NK-92 (cell line): ENCODE measurements around the gene SIGLEC15.
"Not testable (repeated sequence)": the region's sequence is repeated elsewhere in the genome, so short reads cannot be mapped to it uniquely, and the experiment has no call there.

Experiments used
- DNase-seq: peaks from one replicate; lab custom pipeline; 2025; ENCODE audit not compliant: unreplicated experiment; lab: John Stamatoyannopoulos, UW

SIGLEC15 gene

DNA sequence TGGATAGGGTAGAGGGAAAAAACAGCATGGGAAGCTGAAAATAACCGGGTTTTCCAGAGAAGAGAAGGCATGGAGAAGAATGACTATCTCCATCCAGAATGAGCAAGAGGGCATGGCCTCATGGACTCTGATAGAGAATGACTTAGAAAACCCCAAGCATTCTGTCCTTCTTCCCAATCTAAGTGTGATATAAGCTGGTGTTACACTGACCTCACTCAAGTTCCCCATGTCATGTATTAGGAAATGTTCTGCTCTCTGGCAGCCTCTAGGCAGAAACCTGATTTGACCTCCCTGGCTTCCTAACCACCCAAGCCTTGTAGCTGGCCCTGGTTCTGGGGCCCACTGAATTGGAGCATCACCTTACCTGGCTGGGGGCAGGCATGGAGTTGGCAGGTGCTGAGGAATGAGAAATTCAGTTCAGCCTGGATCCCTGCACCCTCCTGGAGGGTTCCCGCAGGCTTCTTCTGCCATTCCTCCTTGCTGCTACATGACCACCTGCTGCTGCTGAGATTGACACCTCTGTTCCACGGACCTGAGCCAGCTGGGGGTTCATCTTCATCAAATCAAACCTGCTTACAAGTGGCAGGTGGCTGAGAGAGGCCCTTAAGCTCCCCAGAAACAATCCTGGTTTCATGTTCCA, 5.2 kb upstream of the SIGLEC15 start:
- DNase-seq, result no peak

DNA sequence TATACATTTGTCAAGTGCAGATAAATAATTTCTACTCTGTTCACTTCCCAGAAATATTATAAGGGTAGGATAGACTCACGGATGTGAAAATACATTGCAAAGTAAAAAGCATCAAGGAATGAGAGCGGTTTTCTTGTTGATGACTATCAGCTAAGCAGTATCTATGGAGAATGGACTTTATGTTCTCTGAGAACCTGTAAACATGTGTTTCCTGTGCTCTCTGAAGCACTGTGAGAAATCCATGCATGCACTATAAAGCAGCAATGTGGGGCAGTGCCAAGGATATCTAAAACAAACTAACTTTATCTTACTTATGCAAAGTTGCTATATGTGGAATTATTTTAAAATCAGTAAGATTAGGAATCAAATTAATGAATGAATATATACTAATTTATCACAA, 4.4 kb upstream of the SIGLEC15 start:
- DNase-seq, result no peak

DNA sequence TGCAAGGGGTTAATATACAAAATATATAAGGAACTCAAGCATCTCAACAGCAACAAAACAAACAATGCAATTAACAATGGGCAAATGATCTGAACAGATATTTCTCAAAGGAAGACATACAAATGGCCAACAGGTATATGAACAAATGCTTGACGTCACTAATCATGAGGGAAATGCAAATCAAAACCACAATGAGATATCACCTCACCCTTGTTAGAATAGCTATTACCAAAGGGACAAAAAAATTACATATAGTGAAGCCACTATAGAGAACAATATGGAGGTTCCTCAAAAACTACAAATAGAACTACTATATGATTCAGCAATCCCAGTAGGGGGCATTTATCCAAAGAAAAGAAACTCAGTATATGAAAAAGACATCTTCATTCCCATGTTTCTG, 3.8 kb upstream of the SIGLEC15 start:
- DNase-seq, result no peak

DNA sequence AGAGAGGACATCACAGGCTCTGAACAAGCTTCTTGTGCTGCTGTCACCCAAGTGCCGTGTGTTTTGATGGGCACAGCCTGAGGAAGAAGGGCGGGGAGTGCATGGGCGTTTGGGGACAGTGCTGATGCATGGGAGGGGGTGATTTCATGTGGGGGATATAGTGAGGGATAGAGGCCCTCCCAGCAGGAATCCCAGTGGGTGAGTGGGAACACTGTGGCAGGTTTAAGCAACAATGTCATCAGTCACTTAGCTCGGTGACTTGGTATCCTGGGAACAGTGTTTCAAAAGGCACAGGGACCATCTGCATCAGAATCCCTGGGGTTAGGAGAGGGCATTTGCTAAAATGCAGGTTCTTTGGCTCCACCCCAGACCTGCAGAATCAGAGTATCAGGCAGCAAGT, 609 bp downstream of the SIGLEC15 start:
- DNase-seq, result no peak

DNA sequence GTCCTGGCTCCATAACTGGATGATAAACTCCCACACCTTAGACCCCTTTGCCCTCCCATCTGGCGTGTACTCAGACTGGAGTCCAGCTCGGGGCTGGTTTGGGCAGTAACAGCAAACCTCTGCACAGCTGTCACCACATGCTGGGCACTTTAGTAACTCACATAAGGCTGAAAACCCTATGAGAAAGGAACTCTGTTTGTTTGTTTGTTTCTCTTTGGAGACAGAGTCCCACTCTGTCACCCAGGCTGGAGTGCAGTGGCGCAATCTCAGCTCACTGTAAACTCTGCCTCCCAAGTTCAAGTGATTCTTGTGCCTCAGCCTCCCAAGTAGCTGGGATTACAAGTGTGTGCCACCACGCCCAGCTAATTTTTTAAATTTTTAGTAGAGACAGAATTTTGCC, 1.2 kb downstream of the SIGLEC15 start:
- not testable (repeated sequence) for DNase-seq

DNA sequence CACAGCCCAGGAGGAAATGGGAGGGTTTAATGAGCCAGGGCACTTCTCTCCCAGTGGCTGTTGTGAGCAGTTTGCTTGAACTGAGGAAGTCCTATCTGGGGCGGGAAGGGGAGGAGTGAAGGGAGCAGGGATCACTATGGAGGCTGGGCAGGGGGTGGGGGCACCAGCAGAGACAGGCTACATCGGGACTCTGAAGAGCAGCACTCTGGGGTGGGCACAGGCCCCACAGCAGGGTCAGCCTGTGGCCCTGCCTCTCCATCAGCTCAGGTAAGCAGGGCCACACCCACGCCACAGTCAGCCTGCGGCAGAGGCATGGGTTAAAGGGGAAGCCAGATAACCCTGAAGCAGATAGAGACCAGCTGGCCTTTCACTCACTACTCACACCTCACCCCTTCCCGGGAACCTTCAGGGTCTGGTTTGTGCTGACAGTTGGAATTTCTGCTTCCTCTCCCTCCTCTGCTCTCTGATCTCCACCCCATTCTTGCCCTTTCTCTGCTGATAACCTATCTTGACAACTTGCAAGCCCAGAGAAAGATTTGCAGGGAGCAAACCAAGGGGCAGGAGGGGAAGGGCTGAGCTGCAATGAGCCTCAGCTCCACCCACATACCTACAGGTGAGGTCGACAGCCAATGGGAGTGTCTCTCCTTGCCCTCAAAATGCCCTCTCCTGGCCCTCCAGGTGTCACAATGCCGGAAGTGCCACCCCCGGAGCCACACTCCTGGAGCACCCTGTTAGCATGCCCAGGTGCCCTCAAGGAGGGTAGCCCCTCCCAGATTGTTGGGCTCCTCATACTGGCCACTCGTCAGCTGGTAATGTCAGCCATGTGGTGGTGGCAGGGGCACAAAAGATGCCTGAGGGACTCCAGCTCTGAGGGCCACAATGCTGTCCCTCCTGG, 3.7 kb downstream of the SIGLEC15 start:
- no peak for DNase-seq

DNA sequence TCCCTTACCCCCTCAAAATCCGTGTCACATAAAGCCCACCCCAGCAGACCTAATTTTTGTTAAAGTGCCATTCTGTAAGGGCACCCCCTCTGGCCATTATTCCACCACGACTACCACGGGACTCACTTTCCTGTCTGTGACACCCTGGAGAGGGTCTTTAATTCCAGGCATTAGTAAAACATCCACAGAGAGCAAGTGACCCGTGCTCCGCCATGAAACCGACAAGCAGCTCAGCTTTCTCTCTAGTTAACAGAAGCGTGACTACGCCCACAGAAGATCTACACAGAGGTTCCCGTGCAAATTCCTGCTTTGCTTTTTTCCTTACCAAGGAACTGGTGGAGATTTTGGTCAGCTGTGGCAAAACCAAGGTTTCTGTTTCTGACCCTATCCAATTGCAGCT, 4.4 kb downstream of the SIGLEC15 start:
- DNase-seq, result no peak

DNA sequence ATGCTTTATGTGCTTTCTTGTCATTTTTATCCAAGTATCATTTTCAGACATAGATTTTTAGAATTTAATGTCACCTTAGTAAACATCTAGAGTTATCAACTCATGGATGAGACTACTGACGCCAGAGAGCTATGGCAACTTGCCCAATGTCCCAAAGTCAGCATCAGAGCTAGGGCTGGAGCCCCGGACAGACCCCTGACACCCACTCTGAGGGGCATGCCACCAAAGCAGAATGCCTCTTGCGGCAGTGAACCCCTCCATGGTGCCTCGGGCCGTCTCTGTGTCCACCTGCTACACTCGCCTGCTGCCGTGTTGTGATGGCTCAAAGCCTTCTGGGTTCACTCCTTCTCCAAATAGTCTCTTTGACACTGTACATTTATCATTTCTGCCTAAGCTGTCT, 5.4 kb downstream of the SIGLEC15 start:
- DNase-seq, result no peak

DNA sequence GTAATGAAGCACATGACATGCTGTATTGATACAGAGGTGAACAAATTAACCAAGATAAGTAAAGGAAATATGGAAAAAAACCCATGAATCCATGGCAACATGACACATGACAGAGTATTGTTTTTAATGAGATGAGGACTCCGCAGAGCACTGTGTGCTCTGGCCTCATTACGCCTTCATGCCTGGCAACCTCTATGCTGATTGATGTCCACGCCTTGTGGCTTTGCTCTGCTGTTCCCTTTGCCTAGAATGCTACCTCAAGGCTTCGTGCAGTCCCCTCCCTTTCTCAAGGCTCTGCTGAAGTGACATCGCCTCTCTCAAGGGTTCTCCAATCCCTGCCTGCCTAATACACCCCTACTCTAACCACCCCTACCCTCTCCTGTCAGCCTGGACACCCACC, 8.4 kb downstream of the SIGLEC15 start:
- no peak for DNase-seq

DNA sequence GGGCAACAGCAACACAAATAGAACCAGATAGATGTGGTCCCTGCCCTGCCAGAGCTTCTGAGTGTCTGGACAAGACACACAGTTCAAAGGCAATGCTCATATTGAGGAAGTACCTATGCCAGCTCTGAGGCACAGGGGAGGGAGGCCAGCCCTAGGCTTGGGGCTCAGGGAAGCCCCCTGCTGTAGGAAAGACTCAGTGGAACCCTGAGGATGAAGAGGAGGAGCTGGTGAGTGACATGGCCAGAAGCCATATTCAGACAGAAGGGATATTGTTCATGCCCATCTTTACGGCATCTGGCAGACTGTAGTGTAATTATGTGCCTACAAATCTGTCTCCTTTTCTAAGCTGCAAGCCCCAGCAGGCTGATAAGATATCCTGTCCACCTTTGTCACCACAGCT, 8.8 kb downstream of the SIGLEC15 start:
- no peak for DNase-seq

DNA sequence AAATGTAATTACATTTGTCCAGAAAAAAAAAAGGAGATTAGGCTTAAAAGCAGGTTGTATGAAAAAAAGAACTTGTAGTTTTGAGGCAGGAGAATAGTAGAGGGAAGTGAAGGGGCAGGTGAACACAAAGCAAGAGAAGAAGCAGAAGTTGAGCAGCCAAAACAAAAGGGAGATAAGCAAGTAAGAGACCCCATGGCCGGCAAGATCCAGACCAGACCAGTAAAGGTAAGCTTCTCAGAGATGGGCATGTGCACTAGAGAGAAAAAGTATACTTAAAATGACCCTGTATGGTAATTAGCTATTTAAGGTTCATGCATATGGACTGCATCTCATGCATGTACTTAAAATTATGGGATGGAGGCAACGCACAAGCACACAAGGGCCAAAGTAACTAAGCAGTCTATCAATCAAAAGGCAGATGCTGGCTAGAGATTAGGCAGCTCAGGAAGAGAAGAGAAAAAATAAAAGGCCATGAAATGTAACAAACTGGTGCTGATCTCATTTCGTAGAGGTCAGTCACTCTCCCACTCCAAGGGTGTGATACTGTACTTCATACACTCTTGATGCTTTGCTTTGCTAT, 9.7 kb downstream of the SIGLEC15 start:
- no peak for DNase-seq

DNA sequence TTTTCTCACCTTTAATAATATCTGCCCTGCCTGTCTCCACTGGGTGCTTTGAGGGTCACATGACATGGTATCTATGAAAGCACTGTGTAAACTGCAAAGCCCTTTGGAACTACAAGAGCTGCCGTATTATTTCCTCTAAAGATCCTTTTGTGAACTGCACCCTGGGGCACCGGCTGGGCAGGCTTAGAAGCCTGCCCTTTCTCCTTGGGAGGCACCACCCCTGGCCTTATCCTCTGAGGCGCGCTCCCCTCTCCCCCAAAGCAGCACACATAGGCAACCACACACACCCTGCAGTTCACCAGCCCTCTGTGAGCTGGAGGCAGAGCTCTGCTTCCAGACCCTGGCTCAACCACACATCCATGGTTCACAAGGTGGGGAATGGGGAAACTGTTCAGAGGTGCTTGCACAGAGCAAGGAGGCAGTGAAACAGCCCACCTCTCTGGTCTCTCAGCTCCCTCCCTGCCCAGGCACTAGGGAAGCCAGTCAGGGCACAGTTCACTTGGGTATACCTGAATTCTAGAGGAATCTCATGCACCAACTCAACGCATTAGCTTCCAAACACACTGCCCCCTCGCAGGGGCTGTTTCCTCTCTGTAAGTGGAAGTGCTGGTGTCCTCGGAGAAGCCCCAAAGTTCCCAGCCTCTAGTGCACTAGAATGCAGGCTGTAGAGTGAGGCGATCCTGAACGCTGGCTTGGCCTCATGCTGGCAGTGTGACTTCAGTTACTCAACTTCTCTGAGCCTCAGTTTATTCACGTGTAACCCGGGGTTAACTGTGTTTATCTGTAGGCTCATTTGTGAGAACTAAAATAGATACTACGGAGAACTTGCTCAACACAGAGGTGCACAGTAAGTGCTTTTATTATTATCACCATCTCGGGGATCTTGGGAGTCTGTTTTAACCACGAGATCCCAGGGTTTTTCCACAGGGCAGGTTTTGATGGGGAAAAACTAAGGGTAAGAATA, 11.0 kb downstream of the SIGLEC15 start:
- DNase-seq, result no peak

DNA sequence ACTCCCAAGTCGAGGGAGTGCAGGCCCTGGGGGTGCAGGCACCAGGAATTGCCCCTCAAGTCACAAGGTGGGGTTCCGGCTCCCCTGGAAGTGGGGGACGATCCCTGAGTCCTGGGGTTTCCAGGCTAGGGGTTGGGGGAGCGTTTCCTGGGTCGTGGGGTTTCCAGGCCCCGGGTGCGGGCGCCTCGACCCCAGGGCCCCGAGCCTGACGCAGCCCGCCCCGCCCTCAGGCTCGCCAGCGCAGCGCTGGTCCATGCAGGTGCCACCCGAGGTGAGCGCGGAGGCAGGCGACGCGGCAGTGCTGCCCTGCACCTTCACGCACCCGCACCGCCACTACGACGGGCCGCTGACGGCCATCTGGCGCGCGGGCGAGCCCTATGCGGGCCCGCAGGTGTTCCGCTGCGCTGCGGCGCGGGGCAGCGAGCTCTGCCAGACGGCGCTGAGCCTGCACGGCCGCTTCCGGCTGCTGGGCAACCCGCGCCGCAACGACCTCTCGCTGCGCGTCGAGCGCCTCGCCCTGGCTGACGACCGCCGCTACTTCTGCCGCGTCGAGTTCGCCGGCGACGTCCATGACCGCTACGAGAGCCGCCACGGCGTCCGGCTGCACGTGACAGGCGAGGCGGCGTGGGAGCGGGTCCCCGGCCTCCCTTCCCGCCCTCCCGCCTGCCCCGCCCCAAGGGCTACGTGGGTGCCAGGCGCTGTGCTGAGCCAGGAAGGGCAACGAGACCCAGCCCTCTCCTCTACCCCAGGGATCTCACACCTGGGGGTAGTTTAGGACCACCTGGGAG, 12.0 kb downstream of the SIGLEC15 start:
- DNase-seq, result no peak

DNA sequence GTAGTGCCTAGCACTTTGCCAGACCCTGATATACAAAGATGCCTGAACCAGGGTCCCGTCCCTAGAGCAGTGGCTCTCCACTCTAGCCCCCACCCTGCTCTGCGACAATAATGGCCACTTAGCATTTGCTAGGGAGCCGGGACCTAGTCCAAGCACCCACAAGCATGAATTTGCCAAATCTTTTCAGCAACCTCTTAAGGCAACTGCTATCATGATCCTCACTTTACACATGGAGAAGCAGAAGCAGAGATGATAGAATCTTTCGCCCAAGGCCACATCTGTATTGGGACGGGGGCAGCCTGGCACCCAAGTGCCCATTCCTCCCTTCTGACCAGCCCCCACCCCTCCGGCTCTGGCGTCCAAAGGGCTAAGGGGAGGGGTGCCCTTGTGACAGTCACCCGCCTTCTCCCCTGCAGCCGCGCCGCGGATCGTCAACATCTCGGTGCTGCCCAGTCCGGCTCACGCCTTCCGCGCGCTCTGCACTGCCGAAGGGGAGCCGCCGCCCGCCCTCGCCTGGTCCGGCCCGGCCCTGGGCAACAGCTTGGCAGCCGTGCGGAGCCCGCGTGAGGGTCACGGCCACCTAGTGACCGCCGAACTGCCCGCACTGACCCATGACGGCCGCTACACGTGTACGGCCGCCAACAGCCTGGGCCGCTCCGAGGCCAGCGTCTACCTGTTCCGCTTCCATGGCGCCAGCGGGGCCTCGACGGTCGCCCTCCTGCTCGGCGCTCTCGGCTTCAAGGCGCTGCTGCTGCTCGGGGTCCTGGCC, 13.0 kb downstream of the SIGLEC15 start:
- DNase-seq, result no peak

DNA sequence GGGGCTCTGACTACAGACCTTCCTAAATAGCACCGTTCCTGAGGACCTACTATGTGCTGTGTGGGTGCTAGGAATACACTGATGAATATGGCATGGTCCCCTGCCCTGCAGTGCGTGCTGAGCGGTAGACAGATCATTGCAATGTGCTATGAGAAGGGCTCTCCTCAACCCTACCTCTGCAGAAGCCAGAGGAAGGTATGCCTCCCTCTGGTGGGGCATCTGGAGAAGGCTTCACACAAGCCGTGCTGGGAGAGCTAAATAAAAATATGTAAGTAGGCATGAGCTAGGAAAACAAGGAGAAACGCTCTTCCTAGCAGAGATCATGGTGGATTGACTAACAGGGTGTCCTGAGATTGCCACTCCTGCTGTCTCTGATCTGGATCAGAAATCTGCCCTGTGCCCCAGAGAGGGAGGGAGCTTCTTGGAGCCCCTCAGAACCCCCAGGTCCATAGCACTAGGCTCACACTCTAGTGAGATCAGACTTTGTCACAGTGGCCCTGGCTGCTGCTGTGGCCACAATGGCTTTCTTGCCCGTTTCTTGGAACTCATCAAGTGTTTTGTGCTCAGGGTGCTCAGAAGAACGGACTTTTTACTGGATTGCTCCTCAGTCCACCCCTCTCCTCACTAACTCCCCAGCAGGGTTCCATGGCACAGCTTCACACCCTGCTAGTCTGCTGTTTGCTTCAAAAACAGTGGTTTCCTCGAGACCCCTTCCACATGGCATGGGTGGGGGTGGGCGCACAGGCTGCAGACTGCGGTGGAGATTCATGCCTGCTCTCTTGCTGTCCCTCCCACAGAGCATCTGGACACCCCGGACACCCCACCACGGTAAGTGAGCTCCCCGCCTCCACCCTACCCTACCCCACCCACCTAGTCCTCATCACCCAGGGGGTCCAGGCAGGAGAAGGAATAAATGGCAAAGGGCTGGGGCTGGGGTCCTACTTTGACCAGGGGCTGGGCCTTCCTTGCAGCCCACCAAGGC, 14.2 kb downstream of the SIGLEC15 start:
- DNase-seq, result no peak

DNA sequence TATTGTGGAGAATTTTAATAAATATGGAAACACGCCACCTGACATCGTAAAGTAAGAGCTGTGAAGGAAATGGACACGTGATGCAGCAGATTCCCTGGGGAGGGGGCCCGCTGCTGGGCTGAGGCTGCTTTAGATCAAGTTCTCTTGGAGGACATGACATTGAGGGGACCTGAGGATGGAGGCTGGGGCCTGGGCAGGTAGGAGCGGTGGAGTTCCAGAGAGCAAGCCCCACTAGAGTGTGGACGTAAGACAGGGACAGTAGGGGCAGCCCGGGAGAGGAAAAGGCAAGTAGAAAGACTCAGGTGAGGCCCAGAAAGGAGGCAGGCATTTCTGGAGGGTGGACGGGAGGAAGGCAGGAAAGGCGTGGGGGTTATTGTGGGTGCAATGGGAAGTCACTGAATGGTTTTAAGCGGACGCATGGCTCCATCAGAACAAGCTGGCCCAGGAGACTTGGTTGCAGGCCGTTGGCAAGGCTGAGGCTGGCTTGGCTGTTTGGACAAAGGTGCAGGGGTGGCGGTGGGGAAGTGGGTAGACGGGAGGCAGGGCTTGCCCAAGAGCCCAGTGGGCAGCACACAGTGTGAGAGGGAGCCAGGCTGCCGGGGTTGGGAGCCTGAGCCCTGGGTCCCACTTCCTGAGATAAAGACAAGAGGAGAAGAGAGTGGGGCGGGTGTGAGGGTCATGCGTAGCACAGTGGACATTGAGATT, 15.7 kb downstream of the SIGLEC15 start:
- DNase-seq, result no peak

DNA sequence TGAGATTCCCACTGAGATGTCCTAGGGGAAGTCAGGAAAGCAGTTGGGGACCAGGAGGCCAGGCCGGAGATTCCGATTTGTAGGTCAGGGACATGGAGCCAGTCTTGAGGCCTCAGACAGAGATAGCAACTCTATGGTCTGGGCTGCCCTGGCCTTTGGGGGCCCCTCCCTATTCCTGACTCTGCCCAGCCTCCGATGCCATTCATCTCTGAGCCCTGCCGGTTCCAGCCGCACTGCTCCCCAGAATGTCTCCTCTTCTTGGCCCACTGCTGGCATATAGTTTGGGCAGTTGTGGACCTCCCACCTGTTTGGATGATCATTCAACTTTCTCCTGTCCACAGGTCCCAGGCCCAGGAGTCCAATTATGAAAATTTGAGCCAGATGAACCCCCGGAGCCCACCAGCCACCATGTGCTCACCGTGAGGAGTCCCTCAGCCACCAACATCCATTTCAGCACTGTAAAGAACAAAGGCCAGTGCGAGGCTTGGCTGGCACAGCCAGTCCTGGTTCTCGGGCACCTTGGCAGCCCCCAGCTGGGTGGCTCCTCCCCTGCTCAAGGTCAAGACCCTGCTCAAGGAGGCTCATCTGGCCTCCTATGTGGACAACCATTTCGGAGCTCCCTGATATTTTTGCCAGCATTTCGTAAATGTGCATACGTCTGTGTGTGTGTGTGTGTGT, 16.4 kb downstream of the SIGLEC15 start:
- DNase-seq, result no peak
